Measurements from ENCODE around the gene IL27RA. TPM values are rescaled to one million over a fixed set of nuclear protein-coding genes. Genes with fewer than 3 reads are reported as not detected.

The IL27RA gene
- total and polyA plus RNA-seq, 2 of the 4 experiments (the other 2 are of a cell fraction): 2.9 to 5.1 TPM

- ATAC-seq (ENCODE audit: low read depth) (no peak), DNase-seq (no peak)
- no peak overlapping the region for H2AK9ac ChIP-seq (replicated peaks; ENCODE audit: low read depth, low read length, poor library complexity)
- dilution Hi-C loops (cut with HindIII; ENCODE audit: low sequenced_read_pairs, unreplicated experiment): no loop called here
- POLR2A ChIA-PET (ENCODE audit: unreplicated experiment): no interaction called here
- H3K4me1 ChIP-seq (ENCODE audit: control insufficient read depth, insufficient read depth, low read length): 0 out of 2 replicates have a peak, but pooled peaks cover 2% of the 10 kb centered on the region
- intact Hi-C loops (cut with micrococcal nuclease): no loop called here
- no peak overlapping the region for H3K56ac ChIP-seq (ENCODE audit: extremely low read depth, insufficient read depth, low read length)
- H4K91ac ChIP-seq (ENCODE audit: insufficient read depth, low read depth, low read length): no peak overlapping the region
- no peak overlapping the region for H3K23ac ChIP-seq (ENCODE audit: low read depth, low read length)
- H2BK20ac ChIP-seq (ENCODE audit: low read depth, low read length): no peak overlapping the region
- no peaks in the 10 kb centered on the region for H3K27me3 ChIP-seq (ENCODE audit: control insufficient read depth, insufficient read depth, low read length)
- TF ChIP-seq MAZ (IDR thresholded peaks at IDR 0.05; ENCODE audit: borderline replicate concordance, low read depth, low read length) (no peak), FOS (IDR thresholded peaks at IDR 0.05; ENCODE audit: low read depth, low read length) (no peak), CEBPB (IDR thresholded peaks at IDR 0.05; ENCODE audit: low read depth, low read length) (no peak), MXI1 (IDR thresholded peaks at IDR 0.05; ENCODE audit: borderline replicate concordance, low read depth, low read length) (no peak), RAD21 (IDR thresholded peaks at IDR 0.05; ENCODE audit: low read length) (no peak), RCOR1 (IDR thresholded peaks at IDR 0.05; ENCODE audit: insufficient replicate concordance, low read length) (no peak), USF2 (IDR thresholded peaks at IDR 0.05; ENCODE audit: low read depth, low read length) (no peak), MAFK (IDR thresholded peaks at IDR 0.05; ENCODE audit: low read depth, low read length) (no peak), CHD1 (IDR thresholded peaks at IDR 0.05; ENCODE audit: low read depth, low read length) (no peak)
- H4K8ac ChIP-seq (ENCODE audit: low read depth in 2 of 2, low read length in 2 of 2): no peak overlapping the region
- CTCF ChIA-PET: no interaction called here
- H3K14ac ChIP-seq (replicated peaks; ENCODE audit: low read depth, low read length): no peak overlapping the region
- no peak overlapping the region for H3K4me3 ChIP-seq (ENCODE audit: insufficient read depth, low read depth, low read length)
- WGBS, 2 experiments (ENCODE audit: extremely low coverage in 2 of 2, insufficient read length in 1 of 2): 90% methylated on average over 10 of the region's 13 CpGs; no CpG with 5 or more reads in 1 of the 2 experiments
- no peak overlapping the region for H3K18ac ChIP-seq (ENCODE audit: low read depth, low read length)
- in situ Hi-C loops (cut with MboI; ENCODE audit: low sequenced_read_pairs): no loop called here
- H3K27ac ChIP-seq (ENCODE audit: insufficient read depth, low read length): no peak overlapping the region
- no peak overlapping the region for H2BK5ac ChIP-seq (ENCODE audit: low read depth, low read length, poor library complexity, severe bottlenecking)
- H2AFZ ChIP-seq (replicated peaks; ENCODE audit: low read length, poor library complexity): no peak overlapping the region
- H3K79me1 ChIP-seq (ENCODE audit: low read depth in 1 of 2, low read length in 2 of 2): peaks cover 14 to 67% of the 10 kb centered on the region in 2 experiments
- peaks cover 5% of the 10 kb centered on the region for H3K36me3 ChIP-seq (ENCODE audit: control insufficient read depth, insufficient read depth, low read length)
- BruUV-seq (replicated peaks): no TSS peak
- peaks cover 5% of the 10 kb centered on the region; the same call in 1 of the 2 replicates for H3K9me1 ChIP-seq (ENCODE audit: insufficient read depth, low read length)
- H2BK15ac ChIP-seq (ENCODE audit: low read depth, low read length): no peak overlapping the region
- no peak overlapping the region for H3K4ac ChIP-seq (ENCODE audit: low read depth, low read length)
- H3K9ac ChIP-seq (ENCODE audit: low read depth, low read length): no peak overlapping the region
- H2AK5ac ChIP-seq (ENCODE audit: low read depth, low read length): no peak overlapping the region
- peaks cover 15% of the 10 kb centered on the region for H4K20me1 ChIP-seq (ENCODE audit: insufficient read depth, low read length)
- no peak overlapping the region for H4K5ac ChIP-seq (ENCODE audit: low read depth, low read length)
- no peak overlapping the region for H2BK120ac ChIP-seq (ENCODE audit: low read depth, low read length)
- no peak overlapping the region for H3K4me2 ChIP-seq (ENCODE audit: low read depth, low read length)
- H3K9me3 ChIP-seq (ENCODE audit: control insufficient read depth, insufficient read depth, low read length): peaks cover 10% of the 10 kb centered on the region
Observed at GRCh38 chr19:14000691-14001375, 30.7 kb upstream of the IL27RA start.

Data from IMR-90 (cell line).